Cardiac fibroblast (primary cell): Measurements from ENCODE around the gene GRM5.

Experiments
- DNase-seq, 2 donors: peaks; one replicate each; pipeline versions ENCODE4 v3.0.0 to v3.0.0-alpha.2; 2010; ENCODE audit warnings: low read depth in 2 of 2
- H3K4me3 ChIP-seq, 2 donors: replicated peaks in 1 of 2; 1 replicate in 1 of 2; 2 replicates in 1 of 2; pipeline ENCODE4 v1.5.1; 2011; ENCODE audit warnings: low read depth in 2 of 2, low read length in 2 of 2, mild to moderate bottlenecking in 2 of 2, moderate library complexity in 1 of 2
- CTCF ChIP-seq: IDR thresholded peaks from one replicate; pipeline ENCODE4 v1.5.1; 2011; ENCODE audit warnings: low read depth, mild to moderate bottlenecking, low read length, inconsistent platforms

GRM5 gene

GRCh38 chr11:88553204-88553603 is 512.6 kb downstream of the GRM5 start:
- H3K4me3 ChIP-seq: no peak overlapping the region
- TF ChIP-seq CTCF: no peak
- DNase-seq: peak in 1 of 2 donors; percentile 52

- DNase-seq: peak; percentile 57 to 73
- peak; percentile 84 for TF ChIP-seq CTCF
- H3K4me3 ChIP-seq: no peak overlapping the region
Observed at GRCh38 chr11:88552379-88553062, 513.3 kb downstream of the GRM5 start.

- H3K4me3 ChIP-seq: no peak overlapping the region
- no peak for DNase-seq
- TF ChIP-seq CTCF: no peak
Observed at GRCh38 chr11:88544656-88545280, 521.0 kb downstream of the GRM5 start.

- no peak overlapping the region for H3K4me3 ChIP-seq
- DNase-seq: peak; percentile 96
- peak; percentile 94 for TF ChIP-seq CTCF
Observed at GRCh38 chr11:88543902-88544655, 521.7 kb downstream of the GRM5 start.

GRCh38 chr11:88541006-88541405 is 524.8 kb downstream of the GRM5 start:
- TF ChIP-seq CTCF: no peak
- no peak for DNase-seq
- H3K4me3 ChIP-seq: no peak overlapping the region

GRCh38 chr11:88538098-88538497 is 527.7 kb downstream of the GRM5 start:
- TF ChIP-seq CTCF: no peak

More at GRCh38 chr11:88538098-88538497, 527.7 kb downstream of the GRM5 start:
- peak; percentile 48 to 82 for DNase-seq
- no peak overlapping the region for H3K4me3 ChIP-seq
